Peyer's patch (tissue), 4 donors: Measurements from ENCODE around the gene TPBG.

ENCODE experiments used
- POLR2A ChIP-seq, 2 donors: fragments of 450-650 bp; IDR thresholded peaks; one replicate each; pipeline ENCODE4 v1.5.1; 2017; ENCODE audit warnings: antibody characterized with exemption in 2 of 2, mild to moderate bottlenecking in 2 of 2, moderate library complexity in 2 of 2
- TF ChIP-seq, protein P1 (sequence below), 6 experiments: fragments of 450-650 bp in 4 of 6; fragments of 200-600 bp in 2 of 6; sonication (generic) in 1 of 6; IDR thresholded peaks; one replicate each; pipeline ENCODE4 v1.5.1; 2017 to 2019; ENCODE audit warnings: antibody characterized with exemption in 6 of 6, mild to moderate bottlenecking in 3 of 6, moderate library complexity in 1 of 6

DNA sequence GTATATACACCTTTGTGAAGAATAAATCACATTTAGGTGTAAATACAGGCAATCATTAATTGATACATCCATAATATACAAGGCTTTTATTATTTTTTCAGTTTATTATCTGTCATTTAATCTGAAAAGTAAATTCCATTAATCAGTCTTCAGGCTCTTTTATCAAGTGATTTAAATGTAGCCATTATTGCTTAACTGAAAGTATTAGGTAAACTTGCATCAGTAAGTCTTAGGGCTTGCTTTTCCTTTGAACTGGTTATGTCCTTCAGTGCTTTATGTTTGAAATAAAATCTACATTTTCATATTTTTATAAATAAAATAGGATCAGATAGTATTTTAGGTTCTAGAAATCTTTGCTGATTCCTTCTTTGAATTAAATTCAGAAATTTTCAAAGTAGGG, 4.1 kb downstream of the TPBG start:
- TF ChIP-seq, protein P1, sequence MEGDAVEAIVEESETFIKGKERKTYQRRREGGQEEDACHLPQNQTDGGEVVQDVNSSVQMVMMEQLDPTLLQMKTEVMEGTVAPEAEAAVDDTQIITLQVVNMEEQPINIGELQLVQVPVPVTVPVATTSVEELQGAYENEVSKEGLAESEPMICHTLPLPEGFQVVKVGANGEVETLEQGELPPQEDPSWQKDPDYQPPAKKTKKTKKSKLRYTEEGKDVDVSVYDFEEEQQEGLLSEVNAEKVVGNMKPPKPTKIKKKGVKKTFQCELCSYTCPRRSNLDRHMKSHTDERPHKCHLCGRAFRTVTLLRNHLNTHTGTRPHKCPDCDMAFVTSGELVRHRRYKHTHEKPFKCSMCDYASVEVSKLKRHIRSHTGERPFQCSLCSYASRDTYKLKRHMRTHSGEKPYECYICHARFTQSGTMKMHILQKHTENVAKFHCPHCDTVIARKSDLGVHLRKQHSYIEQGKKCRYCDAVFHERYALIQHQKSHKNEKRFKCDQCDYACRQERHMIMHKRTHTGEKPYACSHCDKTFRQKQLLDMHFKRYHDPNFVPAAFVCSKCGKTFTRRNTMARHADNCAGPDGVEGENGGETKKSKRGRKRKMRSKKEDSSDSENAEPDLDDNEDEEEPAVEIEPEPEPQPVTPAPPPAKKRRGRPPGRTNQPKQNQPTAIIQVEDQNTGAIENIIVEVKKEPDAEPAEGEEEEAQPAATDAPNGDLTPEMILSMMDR (IDR thresholded peaks at IDR 0.05) = no peak
- TF ChIP-seq POLR2A (IDR thresholded peaks at IDR 0.05) = no peak
